ENCODE measurements around the gene PGS1. TPM values are rescaled to one million over a fixed set of nuclear protein-coding genes. Genes with fewer than 3 reads are reported as not detected.

The PGS1 gene
- total RNA-seq, 2 donors from 2014 or later = 33.3 to 40.2 TPM

DNA sequence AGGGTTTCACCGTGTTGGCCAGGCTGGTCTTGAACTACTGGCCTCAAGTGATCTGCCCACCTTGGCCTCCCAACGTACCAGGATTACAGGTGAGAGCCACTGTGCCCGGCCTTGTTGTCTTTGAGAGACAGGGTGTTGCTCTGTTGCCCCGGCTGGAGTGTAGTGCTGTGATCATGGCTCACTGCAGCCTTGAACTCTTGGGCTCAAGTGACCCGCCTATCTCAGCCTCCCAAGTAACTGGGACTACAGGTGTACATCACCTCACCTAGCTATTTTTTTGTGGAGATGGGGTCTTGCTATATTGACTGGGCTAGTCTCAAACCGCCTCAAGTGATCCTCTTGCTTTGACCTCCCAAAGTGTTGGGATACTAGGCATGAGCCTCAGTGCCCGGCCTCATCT is 68.4 kb downstream of the PGS1 start:
- H3K27me3 ChIP-seq = no peaks in the 10 kb centered on the region
- DNase-seq = no peak
- no peaks in the 10 kb centered on the region for H3K9me3 ChIP-seq
- no peak overlapping the region for H3K4me3 ChIP-seq
- no peaks in the 10 kb centered on the region for H3K4me1 ChIP-seq
- TF ChIP-seq, protein P1, sequence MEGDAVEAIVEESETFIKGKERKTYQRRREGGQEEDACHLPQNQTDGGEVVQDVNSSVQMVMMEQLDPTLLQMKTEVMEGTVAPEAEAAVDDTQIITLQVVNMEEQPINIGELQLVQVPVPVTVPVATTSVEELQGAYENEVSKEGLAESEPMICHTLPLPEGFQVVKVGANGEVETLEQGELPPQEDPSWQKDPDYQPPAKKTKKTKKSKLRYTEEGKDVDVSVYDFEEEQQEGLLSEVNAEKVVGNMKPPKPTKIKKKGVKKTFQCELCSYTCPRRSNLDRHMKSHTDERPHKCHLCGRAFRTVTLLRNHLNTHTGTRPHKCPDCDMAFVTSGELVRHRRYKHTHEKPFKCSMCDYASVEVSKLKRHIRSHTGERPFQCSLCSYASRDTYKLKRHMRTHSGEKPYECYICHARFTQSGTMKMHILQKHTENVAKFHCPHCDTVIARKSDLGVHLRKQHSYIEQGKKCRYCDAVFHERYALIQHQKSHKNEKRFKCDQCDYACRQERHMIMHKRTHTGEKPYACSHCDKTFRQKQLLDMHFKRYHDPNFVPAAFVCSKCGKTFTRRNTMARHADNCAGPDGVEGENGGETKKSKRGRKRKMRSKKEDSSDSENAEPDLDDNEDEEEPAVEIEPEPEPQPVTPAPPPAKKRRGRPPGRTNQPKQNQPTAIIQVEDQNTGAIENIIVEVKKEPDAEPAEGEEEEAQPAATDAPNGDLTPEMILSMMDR (IDR thresholded peaks at IDR 0.05) = no peak
- H3K27ac ChIP-seq = no peak overlapping the region
- intact Hi-C loops (cut with DNase I) = no loop called here
- no peaks in the 10 kb centered on the region for H3K36me3 ChIP-seq
- no peak overlapping the region for H3K9ac ChIP-seq (ENCODE audit: low read depth in 2 of 2, low read length in 2 of 2)

DNA sequence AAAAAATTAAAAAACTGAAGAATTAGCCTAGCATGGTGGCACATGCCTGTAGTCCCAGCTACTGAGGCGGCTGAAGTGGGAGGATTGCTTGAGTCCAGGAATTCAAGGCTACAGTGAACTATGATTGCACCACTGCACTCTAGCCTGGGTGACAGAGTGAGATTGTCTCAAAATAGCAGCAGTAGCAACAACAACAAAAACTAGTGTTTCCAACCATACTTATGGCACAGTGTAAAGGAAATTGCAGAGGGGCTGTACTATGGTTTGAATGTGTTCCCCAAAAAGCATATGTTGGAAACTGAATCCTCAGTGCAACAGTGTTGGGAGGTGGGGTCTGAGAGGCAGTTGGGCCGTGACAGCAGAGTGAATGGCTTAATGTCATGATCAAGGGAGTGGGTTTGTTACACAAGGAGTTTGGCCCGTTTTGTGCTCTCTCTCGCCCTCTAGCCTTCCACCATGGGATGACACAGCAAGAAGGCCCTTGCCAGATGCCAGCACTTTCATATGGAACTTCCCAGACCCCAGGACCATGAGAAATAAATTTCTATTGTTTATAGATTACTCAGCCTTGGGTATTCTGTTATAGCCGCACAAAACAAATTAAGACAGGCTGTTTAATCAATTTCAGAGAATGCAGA is 70.0 kb downstream of the PGS1 start:
- Histone ChIP-seq H3K27ac (no peak overlapping the region), H3K9ac (ENCODE audit: low read depth in 2 of 2, low read length in 2 of 2) (no peak overlapping the region), H3K9me3 (no peaks in the 10 kb centered on the region), H3K4me1 (no peaks in the 10 kb centered on the region), H3K27me3 (no peaks in the 10 kb centered on the region), H3K4me3 (no peak overlapping the region), H3K36me3 (no peaks in the 10 kb centered on the region)
- DNase-seq = no peak
- intact Hi-C loops (cut with DNase I) = no loop called here
- TF ChIP-seq, protein P1 (IDR thresholded peaks at IDR 0.05) = no peak

DNA sequence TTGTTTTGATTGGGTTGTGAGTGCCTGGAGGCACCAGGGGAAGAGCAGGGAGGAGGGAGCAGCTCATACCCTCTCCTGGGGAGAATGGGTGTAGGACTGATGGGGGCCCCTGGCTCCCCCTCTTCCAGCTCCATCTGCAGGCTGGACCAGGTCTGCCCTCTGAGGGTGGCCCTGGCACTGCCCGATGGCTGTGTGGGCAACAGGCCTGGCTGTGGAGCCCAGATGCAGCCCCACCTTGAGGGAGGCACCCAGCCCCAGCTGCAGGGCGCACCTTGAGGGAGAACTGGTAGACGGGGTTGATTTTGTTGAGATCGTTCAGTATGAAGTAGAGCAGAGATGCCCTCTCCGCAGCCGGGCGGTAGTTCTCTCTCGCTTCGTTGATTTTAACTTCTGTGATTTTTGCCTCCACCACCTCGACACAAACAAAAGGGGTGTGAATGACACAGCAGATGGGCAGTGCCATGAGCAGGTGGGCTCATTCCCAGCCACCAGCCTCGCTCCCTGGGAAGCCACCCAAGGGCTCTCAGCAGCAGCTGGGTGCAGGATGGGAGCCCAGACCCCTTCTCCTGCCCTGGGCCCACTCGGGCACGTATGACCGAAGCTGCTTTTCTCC is 71.6 kb downstream of the PGS1 start:
- Histone ChIP-seq H3K27me3 (no peaks in the 10 kb centered on the region), H3K4me3 (no peak overlapping the region), H3K36me3 (no peaks in the 10 kb centered on the region), H3K4me1 (no peaks in the 10 kb centered on the region), H3K27ac (no peak overlapping the region), H3K9me3 (no peaks in the 10 kb centered on the region), H3K9ac (ENCODE audit: low read depth in 2 of 2, low read length in 2 of 2) (no peak overlapping the region)
- no peak for DNase-seq
- TF ChIP-seq, protein P1 (IDR thresholded peaks at IDR 0.05) = no peak
- intact Hi-C loops (cut with DNase I) = no loop called here

DNA sequence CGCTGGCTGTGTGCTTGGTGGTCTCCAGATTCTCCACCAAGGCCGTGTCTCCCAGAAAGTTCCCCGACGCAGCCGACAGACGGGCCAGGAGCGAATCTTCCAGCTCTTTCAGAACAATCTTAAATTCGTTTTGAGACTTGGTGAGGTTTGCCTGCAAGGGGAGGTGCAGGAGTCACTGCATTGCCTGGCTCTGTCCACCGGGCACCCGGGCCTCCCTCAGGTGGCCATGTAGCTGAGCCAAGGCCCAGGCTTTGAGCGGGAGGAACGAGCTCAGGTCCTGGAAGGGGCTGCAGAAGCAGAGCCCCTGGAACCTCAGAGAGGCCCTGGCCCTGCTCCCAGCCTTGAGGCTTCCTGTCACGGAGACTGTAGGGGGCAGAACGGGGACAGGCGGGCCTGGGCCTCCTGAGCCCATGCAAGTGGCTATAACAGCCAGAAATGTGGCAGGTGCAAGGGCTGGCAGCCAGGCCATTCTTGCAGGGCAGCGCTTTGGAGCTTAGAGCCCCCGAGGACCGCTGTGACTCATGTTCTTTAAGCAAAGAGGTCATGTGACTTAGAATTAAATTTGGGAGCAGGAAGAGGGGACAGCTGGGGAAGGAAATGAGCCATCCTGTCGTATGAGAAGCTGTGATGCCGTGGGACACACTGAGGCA is 72.4 kb downstream of the PGS1 start:
- Histone ChIP-seq H3K36me3 (no peaks in the 10 kb centered on the region), H3K27ac (no peak overlapping the region), H3K9ac (ENCODE audit: low read depth in 2 of 2, low read length in 2 of 2) (no peak overlapping the region), H3K4me1 (no peaks in the 10 kb centered on the region), H3K9me3 (no peaks in the 10 kb centered on the region), H3K4me3 (no peak overlapping the region), H3K27me3 (no peaks in the 10 kb centered on the region)
- intact Hi-C loops (cut with DNase I) = no loop called here
- TF ChIP-seq, protein P1 (IDR thresholded peaks at IDR 0.05) = no peak
- no peak for DNase-seq

DNA sequence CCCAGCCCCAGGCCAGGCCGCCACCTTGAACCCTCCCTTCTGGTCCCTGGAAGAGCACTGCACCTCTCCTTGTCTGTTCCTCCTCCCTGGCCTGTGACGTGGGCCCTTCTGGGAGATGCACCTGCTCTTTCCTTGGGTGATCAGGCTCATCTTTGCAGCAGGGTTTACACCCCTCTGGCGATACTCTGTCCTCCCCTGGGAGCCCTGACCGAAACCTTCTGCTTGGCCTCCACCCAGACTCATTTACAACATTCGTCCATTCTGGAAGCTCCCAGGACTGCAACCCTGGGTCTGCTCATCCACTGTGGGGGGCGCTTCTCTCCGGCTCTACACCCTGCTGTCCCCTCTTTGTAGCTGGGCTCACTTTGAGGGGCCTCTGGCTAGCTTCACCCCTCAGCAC is 73.3 kb downstream of the PGS1 start:
- H3K27ac ChIP-seq = no peak overlapping the region
- intact Hi-C loops (cut with DNase I) = no loop called here
- DNase-seq = no peak
- H3K9ac ChIP-seq (ENCODE audit: low read depth in 2 of 2, low read length in 2 of 2) = no peak overlapping the region
- H3K36me3 ChIP-seq = no peaks in the 10 kb centered on the region
- H3K27me3 ChIP-seq = no peaks in the 10 kb centered on the region
- no peak overlapping the region for H3K4me3 ChIP-seq
- no peaks in the 10 kb centered on the region for H3K9me3 ChIP-seq
- TF ChIP-seq, protein P1 (IDR thresholded peaks at IDR 0.05) = no peak
- no peaks in the 10 kb centered on the region for H3K4me1 ChIP-seq

Measured in colonic mucosa (tissue), 4 donors.